H1 (cell line): ENCODE results near the gene MPHOSPH9. TPM values are rescaled to one million over a fixed set of nuclear protein-coding genes. Genes with fewer than 3 reads are reported as not detected.

Experiments
- BCL11A ChIP-seq, 2 experiments: IDR thresholded peaks; one replicate each; pipeline ENCODE4 v1.6.1; 2011; ENCODE audit warnings: low read depth in 2 of 2, low read length in 2 of 2, mild to moderate bottlenecking in 2 of 2
- BRCA1 ChIP-seq: IDR thresholded peaks from 2 replicates; pipeline ENCODE4 v1.6.1; 2012; ENCODE audit warnings: low read depth, low read length, improper control_type of control experiment
- CHD1 ChIP-seq: IDR thresholded peaks from 2 replicates; pipeline ENCODE4 v1.6.1; 2012; ENCODE audit warnings: low read depth, low read length, improper control_type of control experiment
- FOSL1 ChIP-seq: IDR thresholded peaks from 2 replicates; pipeline ENCODE4 v1.6.1; 2011; ENCODE audit warnings: mild to moderate bottlenecking, low read depth, low read length, moderate library complexity; ENCODE audit not compliant: insufficient read depth
- HDAC2 ChIP-seq, 2 experiments: fragments of 300-600 bp in 1 of 2; sonication (generic) in 1 of 2; IDR thresholded peaks; 2 replicates each; pipeline ENCODE4 v1.6.1; 2011 to 2012; ENCODE audit warnings: low read depth in 2 of 2, low read length in 2 of 2, mild to moderate bottlenecking in 2 of 2, moderate library complexity in 2 of 2, borderline replicate concordance in 1 of 2, inconsistent platforms in 1 of 2
- SUZ12 ChIP-seq: fragments of 200-600 bp; sonication (generic); IDR thresholded peaks from 2 replicates; pipeline ENCODE4 v1.6.1; 2012; ENCODE audit warnings: mild to moderate bottlenecking, inconsistent platforms, low read length, moderate library complexity, mixed read lengths
- TCF12 ChIP-seq: IDR thresholded peaks from 2 replicates; pipeline ENCODE4 v1.6.1; 2011; ENCODE audit warnings: low read depth, mild to moderate bottlenecking, low read length
- polyA plus RNA-seq, 7 experiments: library from polyadenylated mRNA; depleted of rRNA in 3 of 7; stranded (reverse) in 5 of 7; unstranded in 2 of 7; fragments of >200 nt in 5 of 7; fragments of 200-250 nt in 2 of 7; gene quantifications; 1 replicate in 5 of 7; 2 replicates in 1 of 7; 4 replicates in 1 of 7; pipeline versions ENCODE4 v1.2.1 to v1.2.3, GENCODE V29; 2011 to 2013; ENCODE audit warnings: missing spikeins in 2 of 7, mixed read lengths in 2 of 7
- total RNA-seq: library from RNA; stranded (reverse); fragmentation: NEBNext Ultra II Directional; extraction: Animal tissue kit (Norgen Biotek cat#: 25700); gene quantifications from 2 replicates; pipeline ENCODE4 v1.2.1, GENCODE V29; 2021

The MPHOSPH9 gene
- total and polyA plus RNA-seq, 2 of the 8 experiments (the other 6 are each of a cell fraction or from before 2014, with no cell fraction given) = 8.8 to 48.8 TPM

GRCh38 chr12:123254853-123255446 lies 22.0 kb upstream of the MPHOSPH9 start (continued):
- no peak for TF ChIP-seq FOSL1
- no peak for TF ChIP-seq CHD1
- no peak for TF ChIP-seq TCF12
- TF ChIP-seq BCL11A (IDR thresholded peaks at IDR 0.05; ENCODE audit: low read depth in 2 of 2, low read length in 2 of 2) = no peak
- TF ChIP-seq BRCA1 = no peak
- TF ChIP-seq HDAC2 (IDR thresholded peaks at IDR 0.05; ENCODE audit: borderline replicate concordance in 1 of 2, low read depth in 2 of 2, low read length in 2 of 2) = no peak
- no peak for TF ChIP-seq SUZ12
